Measurements from ENCODE around the gene F2RL2. TPM values are rescaled to one million over a fixed set of nuclear protein-coding genes. Genes with fewer than 3 reads are reported as not detected.

F2RL2 gene
- total and polyA plus RNA-seq, 10 of the 15 experiments (the other 5 are each of a cell fraction or from before 2014, with no cell fraction given) = 0.03 to 0.24 (median 0.08) TPM; not detected in 5

DNA sequence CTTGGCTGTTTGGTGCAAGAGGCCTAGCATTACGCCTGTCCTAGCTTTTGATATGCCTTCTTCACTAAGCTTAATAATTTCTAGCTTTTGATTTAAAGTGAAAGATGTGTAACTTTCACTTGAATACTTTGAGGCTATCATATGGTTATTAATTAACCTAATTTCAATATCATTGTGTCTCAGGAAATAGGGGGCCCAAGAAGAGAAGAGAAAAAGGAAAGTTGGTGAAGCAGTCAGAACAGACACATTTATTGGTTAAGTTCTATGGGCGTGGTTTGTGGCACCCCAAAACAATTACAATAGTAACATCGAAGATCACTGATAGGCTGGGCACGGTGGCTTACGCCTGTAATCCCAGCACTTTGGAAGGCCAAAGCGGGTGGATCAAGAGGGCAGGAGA lies 40.9 kb upstream of the F2RL2 start (continued):
- TF ChIP-seq, protein P1, sequence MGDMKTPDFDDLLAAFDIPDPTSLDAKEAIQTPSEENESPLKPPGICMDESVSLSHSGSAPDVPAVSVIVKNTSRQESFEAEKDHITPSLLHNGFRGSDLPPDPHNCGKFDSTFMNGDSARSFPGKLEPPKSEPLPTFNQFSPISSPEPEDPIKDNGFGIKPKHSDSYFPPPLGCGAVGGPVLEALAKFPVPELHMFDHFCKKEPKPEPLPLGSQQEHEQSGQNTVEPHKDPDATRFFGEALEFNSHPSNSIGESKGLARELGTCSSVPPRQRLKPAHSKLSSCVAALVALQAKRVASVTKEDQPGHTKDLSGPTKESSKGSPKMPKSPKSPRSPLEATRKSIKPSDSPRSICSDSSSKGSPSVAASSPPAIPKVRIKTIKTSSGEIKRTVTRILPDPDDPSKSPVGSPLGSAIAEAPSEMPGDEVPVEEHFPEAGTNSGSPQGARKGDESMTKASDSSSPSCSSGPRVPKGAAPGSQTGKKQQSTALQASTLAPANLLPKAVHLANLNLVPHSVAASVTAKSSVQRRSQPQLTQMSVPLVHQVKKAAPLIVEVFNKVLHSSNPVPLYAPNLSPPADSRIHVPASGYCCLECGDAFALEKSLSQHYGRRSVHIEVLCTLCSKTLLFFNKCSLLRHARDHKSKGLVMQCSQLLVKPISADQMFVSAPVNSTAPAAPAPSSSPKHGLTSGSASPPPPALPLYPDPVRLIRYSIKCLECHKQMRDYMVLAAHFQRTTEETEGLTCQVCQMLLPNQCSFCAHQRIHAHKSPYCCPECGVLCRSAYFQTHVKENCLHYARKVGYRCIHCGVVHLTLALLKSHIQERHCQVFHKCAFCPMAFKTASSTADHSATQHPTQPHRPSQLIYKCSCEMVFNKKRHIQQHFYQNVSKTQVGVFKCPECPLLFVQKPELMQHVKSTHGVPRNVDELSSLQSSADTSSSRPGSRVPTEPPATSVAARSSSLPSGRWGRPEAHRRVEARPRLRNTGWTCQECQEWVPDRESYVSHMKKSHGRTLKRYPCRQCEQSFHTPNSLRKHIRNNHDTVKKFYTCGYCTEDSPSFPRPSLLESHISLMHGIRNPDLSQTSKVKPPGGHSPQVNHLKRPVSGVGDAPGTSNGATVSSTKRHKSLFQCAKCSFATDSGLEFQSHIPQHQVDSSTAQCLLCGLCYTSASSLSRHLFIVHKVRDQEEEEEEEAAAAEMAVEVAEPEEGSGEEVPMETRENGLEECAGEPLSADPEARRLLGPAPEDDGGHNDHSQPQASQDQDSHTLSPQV (IDR thresholded peaks at IDR 0.05) = no peak
- no peak for TF ChIP-seq ZNF687 (IDR thresholded peaks at IDR 0.05)
- TF ChIP-seq, protein P2, sequence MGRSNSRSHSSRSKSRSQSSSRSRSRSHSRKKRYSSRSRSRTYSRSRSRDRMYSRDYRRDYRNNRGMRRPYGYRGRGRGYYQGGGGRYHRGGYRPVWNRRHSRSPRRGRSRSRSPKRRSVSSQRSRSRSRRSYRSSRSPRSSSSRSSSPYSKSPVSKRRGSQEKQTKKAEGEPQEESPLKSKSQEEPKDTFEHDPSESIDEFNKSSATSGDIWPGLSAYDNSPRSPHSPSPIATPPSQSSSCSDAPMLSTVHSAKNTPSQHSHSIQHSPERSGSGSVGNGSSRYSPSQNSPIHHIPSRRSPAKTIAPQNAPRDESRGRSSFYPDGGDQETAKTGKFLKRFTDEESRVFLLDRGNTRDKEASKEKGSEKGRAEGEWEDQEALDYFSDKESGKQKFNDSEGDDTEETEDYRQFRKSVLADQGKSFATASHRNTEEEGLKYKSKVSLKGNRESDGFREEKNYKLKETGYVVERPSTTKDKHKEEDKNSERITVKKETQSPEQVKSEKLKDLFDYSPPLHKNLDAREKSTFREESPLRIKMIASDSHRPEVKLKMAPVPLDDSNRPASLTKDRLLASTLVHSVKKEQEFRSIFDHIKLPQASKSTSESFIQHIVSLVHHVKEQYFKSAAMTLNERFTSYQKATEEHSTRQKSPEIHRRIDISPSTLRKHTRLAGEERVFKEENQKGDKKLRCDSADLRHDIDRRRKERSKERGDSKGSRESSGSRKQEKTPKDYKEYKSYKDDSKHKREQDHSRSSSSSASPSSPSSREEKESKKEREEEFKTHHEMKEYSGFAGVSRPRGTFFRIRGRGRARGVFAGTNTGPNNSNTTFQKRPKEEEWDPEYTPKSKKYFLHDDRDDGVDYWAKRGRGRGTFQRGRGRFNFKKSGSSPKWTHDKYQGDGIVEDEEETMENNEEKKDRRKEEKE (IDR thresholded peaks at IDR 0.05) = no peak
- no peak for TF ChIP-seq ZNF274 (IDR thresholded peaks at IDR 0.05; ENCODE audit: insufficient read depth, insufficient read length)
- TF ChIP-seq YY1 (IDR thresholded peaks at IDR 0.05; ENCODE audit: low read depth, low read length) = no peak
- no peak for TF ChIP-seq PRDM15 (CRISPR knock-in tag; IDR thresholded peaks at IDR 0.05)
- no peak for TF ChIP-seq CHD4 (IDR thresholded peaks at IDR 0.05)
- TF ChIP-seq, protein P3, sequence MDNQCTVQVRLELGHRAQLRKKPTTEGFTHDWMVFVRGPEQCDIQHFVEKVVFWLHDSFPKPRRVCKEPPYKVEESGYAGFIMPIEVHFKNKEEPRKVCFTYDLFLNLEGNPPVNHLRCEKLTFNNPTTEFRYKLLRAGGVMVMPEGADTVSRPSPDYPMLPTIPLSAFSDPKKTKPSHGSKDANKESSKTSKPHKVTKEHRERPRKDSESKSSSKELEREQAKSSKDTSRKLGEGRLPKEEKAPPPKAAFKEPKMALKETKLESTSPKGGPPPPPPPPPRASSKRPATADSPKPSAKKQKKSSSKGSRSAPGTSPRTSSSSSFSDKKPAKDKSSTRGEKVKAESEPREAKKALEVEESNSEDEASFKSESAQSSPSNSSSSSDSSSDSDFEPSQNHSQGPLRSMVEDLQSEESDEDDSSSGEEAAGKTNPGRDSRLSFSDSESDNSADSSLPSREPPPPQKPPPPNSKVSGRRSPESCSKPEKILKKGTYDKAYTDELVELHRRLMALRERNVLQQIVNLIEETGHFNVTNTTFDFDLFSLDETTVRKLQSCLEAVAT (IDR thresholded peaks at IDR 0.05) = no peak
- no peak for TF ChIP-seq ASH2L (IDR thresholded peaks at IDR 0.05; ENCODE audit: borderline replicate concordance, low read depth)
